Colonic mucosa (tissue), 4 donors: ENCODE data around the gene DUSP23. TPM values are rescaled to one million over a fixed set of nuclear protein-coding genes. Genes with fewer than 3 reads are reported as not detected.
A peak's percentile ranks its signal among the peaks of the same experiment; 100 is the strongest.

Source experiments
- DNase-seq: peaks from one replicate; pipeline ENCODE4 v3.0.0-alpha.2; 2020
- H3K27ac ChIP-seq: fragments of 200-600 bp; one replicate; pipeline ENCODE4 v1.8.0; 2021
- H3K27me3 ChIP-seq: fragments of 200-600 bp; one replicate; pipeline ENCODE4 v1.8.0; 2021
- H3K36me3 ChIP-seq: fragments of 200-600 bp; one replicate; pipeline ENCODE4 v1.8.0; 2021
- H3K4me1 ChIP-seq: fragments of 200-600 bp; one replicate; pipeline ENCODE4 v1.8.0; 2021; ENCODE audit warnings: mild to moderate bottlenecking
- H3K4me3 ChIP-seq: fragments of 200-600 bp; one replicate; pipeline ENCODE4 v1.8.0; 2021
- H3K9ac ChIP-seq, 2 donors: one replicate each; pipeline ENCODE4 v1.7.0; 2013; ENCODE audit warnings: control low read depth in 2 of 2, low read depth in 2 of 2, low read length in 2 of 2
- H3K9me3 ChIP-seq: fragments of 200-600 bp; one replicate; pipeline ENCODE4 v1.8.0; 2021
- intact Hi-C: fragments of 100-400 bp; cut with DNase I; formaldehyde crosslinking; loops from one replicate; pipeline ENCODE4 v1.14.1; 2022
- total RNA-seq, 2 donors: library from RNA; stranded (reverse); fragmentation: NEBNext Ultra II Directional in 1 of 2; extraction: Animal tissue kit (Norgen Biotek cat#: 25700) in 1 of 2; gene quantifications; one replicate each; pipeline ENCODE4 v1.2.1, GENCODE V29; 2021
- TF ChIP-seq, protein P1 (sequence below): fragments of 200-600 bp; IDR thresholded peaks from one replicate; pipeline ENCODE4 v1.8.0; 2022; ENCODE audit warnings: antibody characterized with exemption, mild to moderate bottlenecking
- donor health status: healthy.
- donor health status: DM: no; HTN: no; CAD: no.
- donor health status: DM: no; HTN: no; CAD: no.

The DUSP23 gene
- total RNA-seq, result 10 to 100 TPM; 43.3 to 50.4 TPM

DNA sequence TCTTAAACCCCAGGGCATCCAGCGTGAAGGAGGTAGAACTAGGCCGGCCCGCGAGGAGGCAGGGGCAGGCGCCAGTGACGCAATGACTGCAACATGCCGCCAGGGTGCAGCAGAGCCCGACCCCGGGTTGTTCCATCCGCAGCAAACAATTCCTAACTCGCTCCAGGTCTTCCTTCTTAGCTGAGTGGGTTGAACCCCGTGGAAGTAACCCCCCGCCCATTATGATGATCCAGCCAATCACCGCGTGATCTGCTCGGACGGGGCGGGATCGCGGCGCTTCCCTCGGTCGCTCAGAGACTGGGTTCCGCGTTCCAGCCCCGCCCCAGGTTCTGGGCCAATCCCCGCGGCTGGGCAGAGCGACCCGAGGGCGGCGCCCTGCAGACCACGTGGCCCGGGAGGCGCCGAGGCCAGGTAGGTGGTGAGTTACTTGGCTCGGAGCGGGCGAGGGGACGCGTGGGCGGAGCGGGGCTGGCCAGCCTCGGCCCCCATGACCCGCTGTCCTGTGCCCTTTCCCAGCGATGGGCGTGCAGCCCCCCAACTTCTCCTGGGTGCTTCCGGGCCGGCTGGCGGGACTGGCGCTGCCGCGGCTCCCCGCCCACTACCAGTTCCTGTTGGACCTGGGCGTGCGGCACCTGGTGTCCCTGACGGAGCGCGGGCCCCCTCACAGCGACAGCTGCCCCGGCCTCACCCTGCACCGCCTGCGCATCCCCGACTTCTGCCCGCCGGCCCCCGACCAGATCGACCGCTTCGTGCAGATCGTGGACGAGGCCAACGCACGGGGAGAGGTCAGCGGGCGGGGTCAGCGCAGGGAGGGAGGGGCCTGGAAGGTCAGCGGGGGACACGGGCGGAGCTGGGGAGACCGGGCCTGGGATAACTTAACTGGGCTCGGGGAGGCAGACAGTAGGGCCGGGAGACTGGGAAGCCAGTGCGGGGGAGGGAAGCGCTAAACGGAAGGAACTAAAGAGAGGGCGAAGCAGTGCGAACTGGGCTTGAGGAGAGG is at the start of gene DUSP23:
Gene DUSP23, plus strand, starts transcription at position 380 of the 1,000 bp plus-strand sequence. Its CDS starts 139 bp downstream, at position 519.
- peak within 1 kb of the TSS; percentile 77 for H3K27ac ChIP-seq
- H3K27me3 ChIP-seq, result no peaks in the 10 kb centered on the region
- intact Hi-C loops, result loop anchor here (5.0 kb wide), 1 partner anchor 111 kb away; no protein-coding TSS in a partner anchor
- no peaks in the 10 kb centered on the region for H3K36me3 ChIP-seq
- H3K9ac ChIP-seq, result peak within 1 kb of the TSS; percentile 68 to 91
- no peaks in the 10 kb centered on the region for H3K9me3 ChIP-seq
- H3K4me3 ChIP-seq, result peak within 1 kb of the TSS; percentile 95
- TF ChIP-seq, protein P1, sequence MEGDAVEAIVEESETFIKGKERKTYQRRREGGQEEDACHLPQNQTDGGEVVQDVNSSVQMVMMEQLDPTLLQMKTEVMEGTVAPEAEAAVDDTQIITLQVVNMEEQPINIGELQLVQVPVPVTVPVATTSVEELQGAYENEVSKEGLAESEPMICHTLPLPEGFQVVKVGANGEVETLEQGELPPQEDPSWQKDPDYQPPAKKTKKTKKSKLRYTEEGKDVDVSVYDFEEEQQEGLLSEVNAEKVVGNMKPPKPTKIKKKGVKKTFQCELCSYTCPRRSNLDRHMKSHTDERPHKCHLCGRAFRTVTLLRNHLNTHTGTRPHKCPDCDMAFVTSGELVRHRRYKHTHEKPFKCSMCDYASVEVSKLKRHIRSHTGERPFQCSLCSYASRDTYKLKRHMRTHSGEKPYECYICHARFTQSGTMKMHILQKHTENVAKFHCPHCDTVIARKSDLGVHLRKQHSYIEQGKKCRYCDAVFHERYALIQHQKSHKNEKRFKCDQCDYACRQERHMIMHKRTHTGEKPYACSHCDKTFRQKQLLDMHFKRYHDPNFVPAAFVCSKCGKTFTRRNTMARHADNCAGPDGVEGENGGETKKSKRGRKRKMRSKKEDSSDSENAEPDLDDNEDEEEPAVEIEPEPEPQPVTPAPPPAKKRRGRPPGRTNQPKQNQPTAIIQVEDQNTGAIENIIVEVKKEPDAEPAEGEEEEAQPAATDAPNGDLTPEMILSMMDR, result peak; percentile 89
- H3K4me1 ChIP-seq, result peaks cover 4% of the 10 kb centered on the region
- peak; percentile 98 for DNase-seq

DNA sequence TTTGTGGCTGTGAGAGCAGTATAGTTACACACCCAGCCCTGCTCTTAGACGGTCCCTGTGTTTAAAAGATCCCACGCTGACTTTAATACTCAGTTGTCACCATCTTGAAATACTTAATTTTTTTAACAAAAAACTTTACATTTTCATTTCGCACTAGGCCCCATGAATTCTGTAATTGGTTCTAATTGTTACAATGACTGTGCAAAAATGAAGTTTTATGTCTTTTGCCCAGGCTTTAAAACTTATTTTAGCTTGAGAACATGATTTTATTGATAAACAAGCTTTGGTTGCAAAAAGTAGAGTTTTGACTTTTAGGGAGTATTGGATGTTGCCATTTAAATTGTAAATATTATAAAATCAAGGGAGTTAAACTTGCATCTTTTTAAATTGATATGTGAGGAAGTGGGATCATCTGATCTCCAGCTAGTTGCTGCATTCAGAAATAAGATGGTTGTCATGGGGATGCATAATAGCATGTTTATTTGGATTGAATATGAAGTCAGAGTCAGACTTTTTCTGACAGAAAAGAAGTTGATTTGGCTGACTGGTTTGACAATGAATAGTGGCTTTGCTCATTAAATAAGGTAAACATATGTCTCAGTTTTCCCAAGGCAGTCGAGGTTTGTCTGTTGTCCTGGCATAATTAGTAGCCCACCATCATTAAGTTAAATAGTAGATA is 43.4 kb upstream of the DUSP23 start:
- Histone ChIP-seq H3K4me3 (no peak overlapping the region), H3K9ac (no peak overlapping the region), H3K36me3 (no peaks in the 10 kb centered on the region), H3K27ac (no peak overlapping the region), H3K9me3 (no peaks in the 10 kb centered on the region), H3K4me1 (no peaks in the 10 kb centered on the region), H3K27me3 (no peaks in the 10 kb centered on the region)
- intact Hi-C loops, result no loop called here
- TF ChIP-seq, protein P1, result no peak
- DNase-seq, result no peak

DNA sequence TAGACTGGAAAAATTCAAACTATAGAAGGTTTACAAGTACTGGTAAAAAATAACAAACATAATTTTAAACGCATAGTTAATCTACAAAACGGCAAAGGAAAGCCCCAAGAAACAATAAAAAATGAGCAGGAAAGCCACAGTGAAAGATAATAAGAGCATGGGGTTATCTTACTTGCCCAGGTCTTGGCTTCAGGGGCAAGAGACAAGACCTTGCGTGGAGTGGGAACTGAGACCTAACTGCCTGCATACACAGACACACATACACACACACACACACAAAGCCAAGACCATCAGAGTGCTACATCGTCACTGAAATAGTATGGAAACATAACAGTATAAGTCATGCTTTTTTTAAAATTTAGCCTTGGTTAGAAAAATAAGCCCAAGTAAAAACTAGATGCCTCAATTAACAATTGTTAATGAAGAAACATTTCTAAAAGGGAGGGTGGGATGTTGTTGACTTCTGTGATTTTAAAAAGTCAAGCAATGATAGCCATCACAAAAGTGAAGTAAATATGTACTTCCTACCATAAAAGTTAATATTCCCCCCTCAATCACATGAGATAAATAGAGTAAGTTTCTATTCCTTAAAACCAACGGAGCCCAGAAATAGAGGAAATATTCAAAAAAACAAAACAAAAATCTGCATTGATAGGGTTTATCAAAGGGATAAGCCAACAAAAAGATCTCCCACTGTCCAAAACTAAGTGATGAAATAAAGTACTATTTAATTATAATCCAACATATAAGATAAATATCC is 36.9 kb upstream of the DUSP23 start:
- no peak overlapping the region for H3K9ac ChIP-seq
- no peaks in the 10 kb centered on the region for H3K4me1 ChIP-seq
- H3K9me3 ChIP-seq, result no peaks in the 10 kb centered on the region
- intact Hi-C loops, result no loop called here
- no peak overlapping the region for H3K27ac ChIP-seq
- H3K36me3 ChIP-seq, result no peaks in the 10 kb centered on the region
- H3K27me3 ChIP-seq, result no peaks in the 10 kb centered on the region
- TF ChIP-seq, protein P1, result no peak
- DNase-seq, result no peak
- no peak overlapping the region for H3K4me3 ChIP-seq

- no peak overlapping the region for H3K27ac ChIP-seq
- H3K9ac ChIP-seq, result no peak overlapping the region
- H3K4me1 ChIP-seq, result no peaks in the 10 kb centered on the region
- no peaks in the 10 kb centered on the region for H3K9me3 ChIP-seq
- H3K36me3 ChIP-seq, result no peaks in the 10 kb centered on the region
- no peaks in the 10 kb centered on the region for H3K27me3 ChIP-seq
- intact Hi-C loops, result no loop called here
- DNase-seq, result no peak
- TF ChIP-seq, protein P1, result no peak
- no peak overlapping the region for H3K4me3 ChIP-seq
Measured at GRCh38 chr1:159746666-159747065, 34.1 kb upstream of the DUSP23 start.

GRCh38 chr1:159748370-159748769 is 32.4 kb upstream of the DUSP23 start:
- TF ChIP-seq, protein P1, result no peak
- H3K9ac ChIP-seq, result no peak overlapping the region
- H3K27ac ChIP-seq, result no peak overlapping the region
- no peaks in the 10 kb centered on the region for H3K27me3 ChIP-seq
- no peaks in the 10 kb centered on the region for H3K36me3 ChIP-seq
- no peaks in the 10 kb centered on the region for H3K9me3 ChIP-seq
- no peak overlapping the region for H3K4me3 ChIP-seq
- H3K4me1 ChIP-seq, result no peaks in the 10 kb centered on the region
- intact Hi-C loops, result no loop called here
- DNase-seq, result no peak
